ENCODE results near the gene ZNF688. TPM values are rescaled to one million over a fixed set of nuclear protein-coding genes. Genes with fewer than 3 reads are reported as not detected.
A peak's percentile ranks its signal among the peaks of the same experiment; 100 is the strongest.

The ZNF688 gene
- total and polyA plus RNA-seq, 2 of the 13 experiments (the other 11 are each of a cell fraction or from before 2014, with no cell fraction given), result 2.4 to 5.4 TPM

DNA sequence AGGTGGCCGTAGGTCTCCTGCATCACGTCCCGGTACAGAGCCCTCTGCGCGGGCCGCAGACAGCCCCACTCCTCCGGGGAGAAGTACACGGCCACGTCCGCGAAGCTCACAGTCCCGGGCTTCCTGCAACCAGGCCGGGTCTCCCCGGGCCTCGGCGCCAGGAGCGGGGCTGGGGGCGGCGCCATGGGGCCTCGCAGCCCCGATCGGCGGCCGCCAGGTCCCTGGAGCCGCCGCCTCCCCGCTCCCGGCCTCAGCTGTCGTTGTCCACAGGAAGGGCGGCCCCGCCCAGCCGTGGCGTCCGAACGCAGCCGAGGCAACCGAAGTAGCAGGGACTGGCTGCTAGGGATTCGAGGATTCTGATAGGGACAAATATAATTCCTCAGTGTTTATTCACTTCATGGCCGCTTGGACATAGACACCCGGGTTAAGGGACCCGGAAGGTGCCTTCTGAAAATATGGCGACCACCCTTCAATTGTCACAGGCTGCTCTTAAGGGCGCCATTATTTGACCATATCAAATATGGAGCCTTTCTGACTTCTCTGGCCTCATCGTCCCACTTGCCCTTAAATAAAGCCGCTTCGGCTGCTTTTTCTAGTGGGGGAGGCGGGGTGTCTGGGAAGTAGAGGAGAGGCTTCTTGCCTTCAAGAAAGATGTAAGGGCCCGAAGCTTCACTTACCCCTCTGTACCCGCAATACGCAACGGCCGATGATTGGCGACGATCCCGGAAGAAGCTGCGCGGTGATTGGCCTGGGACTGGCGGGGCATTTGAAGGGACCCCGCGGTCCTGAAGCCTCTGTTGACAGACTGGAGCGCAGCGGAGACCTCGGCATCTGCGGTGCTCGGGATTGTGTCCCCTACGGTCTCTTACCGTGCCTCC lies at the start of gene ZNF688 (continued):
- TF ChIP-seq, protein P1, sequence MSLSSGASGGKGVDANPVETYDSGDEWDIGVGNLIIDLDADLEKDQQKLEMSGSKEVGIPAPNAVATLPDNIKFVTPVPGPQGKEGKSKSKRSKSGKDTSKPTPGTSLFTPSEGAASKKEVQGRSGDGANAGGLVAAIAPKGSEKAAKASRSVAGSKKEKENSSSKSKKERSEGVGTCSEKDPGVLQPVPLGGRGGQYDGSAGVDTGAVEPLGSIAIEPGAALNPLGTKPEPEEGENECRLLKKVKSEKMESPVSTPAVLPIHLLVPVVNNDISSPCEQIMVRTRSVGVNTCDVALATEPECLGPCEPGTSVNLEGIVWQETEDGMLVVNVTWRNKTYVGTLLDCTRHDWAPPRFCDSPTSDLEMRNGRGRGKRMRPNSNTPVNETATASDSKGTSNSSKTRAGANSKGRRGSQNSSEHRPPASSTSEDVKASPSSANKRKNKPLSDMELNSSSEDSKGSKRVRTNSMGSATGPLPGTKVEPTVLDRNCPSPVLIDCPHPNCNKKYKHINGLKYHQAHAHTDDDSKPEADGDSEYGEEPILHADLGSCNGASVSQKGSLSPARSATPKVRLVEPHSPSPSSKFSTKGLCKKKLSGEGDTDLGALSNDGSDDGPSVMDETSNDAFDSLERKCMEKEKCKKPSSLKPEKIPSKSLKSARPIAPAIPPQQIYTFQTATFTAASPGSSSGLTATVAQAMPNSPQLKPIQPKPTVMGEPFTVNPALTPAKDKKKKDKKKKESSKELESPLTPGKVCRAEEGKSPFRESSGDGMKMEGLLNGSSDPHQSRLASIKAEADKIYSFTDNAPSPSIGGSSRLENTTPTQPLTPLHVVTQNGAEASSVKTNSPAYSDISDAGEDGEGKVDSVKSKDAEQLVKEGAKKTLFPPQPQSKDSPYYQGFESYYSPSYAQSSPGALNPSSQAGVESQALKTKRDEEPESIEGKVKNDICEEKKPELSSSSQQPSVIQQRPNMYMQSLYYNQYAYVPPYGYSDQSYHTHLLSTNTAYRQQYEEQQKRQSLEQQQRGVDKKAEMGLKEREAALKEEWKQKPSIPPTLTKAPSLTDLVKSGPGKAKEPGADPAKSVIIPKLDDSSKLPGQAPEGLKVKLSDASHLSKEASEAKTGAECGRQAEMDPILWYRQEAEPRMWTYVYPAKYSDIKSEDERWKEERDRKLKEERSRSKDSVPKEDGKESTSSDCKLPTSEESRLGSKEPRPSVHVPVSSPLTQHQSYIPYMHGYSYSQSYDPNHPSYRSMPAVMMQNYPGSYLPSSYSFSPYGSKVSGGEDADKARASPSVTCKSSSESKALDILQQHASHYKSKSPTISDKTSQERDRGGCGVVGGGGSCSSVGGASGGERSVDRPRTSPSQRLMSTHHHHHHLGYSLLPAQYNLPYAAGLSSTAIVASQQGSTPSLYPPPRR (CRISPR knock-in tag; IDR thresholded peaks at IDR 0.05; ENCODE audit: borderline replicate concordance), result peak; percentile 18; the same call in 1 of the 2 replicates
- TF ChIP-seq HCFC1 (IDR thresholded peaks at IDR 0.05; ENCODE audit: low read depth, low read length) (peak; percentile 57; the same call in 1 of the 2 replicates), SPEN (CRISPR knock-in tag; IDR thresholded peaks at IDR 0.05; ENCODE audit: low read depth) (peak; percentile 26), GATAD1 (CRISPR knock-in tag; IDR thresholded peaks at IDR 0.05) (peak; percentile 95), SIX4 (CRISPR knock-in tag; IDR thresholded peaks at IDR 0.05) (no peak; the same call in 1 of the 2 replicates), IRX3 (CRISPR knock-in tag; IDR thresholded peaks at IDR 0.05; ENCODE audit: borderline replicate concordance, low read depth) (peak; percentile 77; the same call in 1 of the 2 replicates), SP140L (CRISPR knock-in tag; IDR thresholded peaks at IDR 0.05; ENCODE audit: borderline replicate concordance) (0 out of 2 replicates have a peak, but pooled peaks have one; percentile 58), MEF2D (CRISPR knock-in tag; IDR thresholded peaks at IDR 0.05) (peak; percentile 73), ZNF354B (CRISPR knock-in tag; IDR thresholded peaks at IDR 0.05) (peak; percentile 78; the same call in 1 of the 2 replicates), TCF7 (IDR thresholded peaks at IDR 0.05; ENCODE audit: low read depth) (no peak), NFIB (CRISPR knock-in tag; IDR thresholded peaks at IDR 0.05; ENCODE audit: borderline replicate concordance) (no peak), ZBTB7B (CRISPR knock-in tag; IDR thresholded peaks at IDR 0.05) (peak; percentile 42; the same call in 1 of the 2 replicates), ELF1 (CRISPR knock-in tag; IDR thresholded peaks at IDR 0.05) (peak; percentile 86), ZNF550 (CRISPR knock-in tag; IDR thresholded peaks at IDR 0.05; ENCODE audit: borderline replicate concordance) (peak; percentile 35; the same call in 1 of the 2 replicates), ZNF326 (CRISPR knock-in tag; IDR thresholded peaks at IDR 0.05; ENCODE audit: borderline replicate concordance) (no peak), ZIK1 (CRISPR knock-in tag; IDR thresholded peaks at IDR 0.05; ENCODE audit: borderline replicate concordance, low read depth) (peak; percentile 31; the same call in 1 of the 2 replicates), ZNF772 (CRISPR knock-in tag; IDR thresholded peaks at IDR 0.05) (peak; percentile 95), ZNF75D (CRISPR knock-in tag; IDR thresholded peaks at IDR 0.05; ENCODE audit: borderline replicate concordance) (no peak)
- TF ChIP-seq, protein P2, sequence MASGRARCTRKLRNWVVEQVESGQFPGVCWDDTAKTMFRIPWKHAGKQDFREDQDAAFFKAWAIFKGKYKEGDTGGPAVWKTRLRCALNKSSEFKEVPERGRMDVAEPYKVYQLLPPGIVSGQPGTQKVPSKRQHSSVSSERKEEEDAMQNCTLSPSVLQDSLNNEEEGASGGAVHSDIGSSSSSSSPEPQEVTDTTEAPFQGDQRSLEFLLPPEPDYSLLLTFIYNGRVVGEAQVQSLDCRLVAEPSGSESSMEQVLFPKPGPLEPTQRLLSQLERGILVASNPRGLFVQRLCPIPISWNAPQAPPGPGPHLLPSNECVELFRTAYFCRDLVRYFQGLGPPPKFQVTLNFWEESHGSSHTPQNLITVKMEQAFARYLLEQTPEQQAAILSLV (CRISPR knock-in tag; IDR thresholded peaks at IDR 0.05; ENCODE audit: borderline replicate concordance), result peak; percentile 92; the same call in 1 of the 2 replicates
- TF ChIP-seq, protein P3, sequence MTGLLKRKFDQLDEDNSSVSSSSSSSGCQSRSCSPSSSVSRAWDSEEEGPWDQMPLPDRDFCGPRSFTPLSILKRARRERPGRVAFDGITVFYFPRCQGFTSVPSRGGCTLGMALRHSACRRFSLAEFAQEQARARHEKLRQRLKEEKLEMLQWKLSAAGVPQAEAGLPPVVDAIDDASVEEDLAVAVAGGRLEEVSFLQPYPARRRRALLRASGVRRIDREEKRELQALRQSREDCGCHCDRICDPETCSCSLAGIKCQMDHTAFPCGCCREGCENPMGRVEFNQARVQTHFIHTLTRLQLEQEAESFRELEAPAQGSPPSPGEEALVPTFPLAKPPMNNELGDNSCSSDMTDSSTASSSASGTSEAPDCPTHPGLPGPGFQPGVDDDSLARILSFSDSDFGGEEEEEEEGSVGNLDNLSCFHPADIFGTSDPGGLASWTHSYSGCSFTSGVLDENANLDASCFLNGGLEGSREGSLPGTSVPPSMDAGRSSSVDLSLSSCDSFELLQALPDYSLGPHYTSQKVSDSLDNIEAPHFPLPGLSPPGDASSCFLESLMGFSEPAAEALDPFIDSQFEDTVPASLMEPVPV (CRISPR knock-in tag; IDR thresholded peaks at IDR 0.05), result peak; percentile 85; the same call in 1 of the 2 replicates

Data from HepG2 (cell line).